ENCODE data around the gene MDH1B. TPM values are rescaled to one million over a fixed set of nuclear protein-coding genes. Genes with fewer than 3 reads are reported as not detected.

Gene MDH1B
- polyA plus RNA-seq, 1 donor from 2014 or later: not detected

DNA sequence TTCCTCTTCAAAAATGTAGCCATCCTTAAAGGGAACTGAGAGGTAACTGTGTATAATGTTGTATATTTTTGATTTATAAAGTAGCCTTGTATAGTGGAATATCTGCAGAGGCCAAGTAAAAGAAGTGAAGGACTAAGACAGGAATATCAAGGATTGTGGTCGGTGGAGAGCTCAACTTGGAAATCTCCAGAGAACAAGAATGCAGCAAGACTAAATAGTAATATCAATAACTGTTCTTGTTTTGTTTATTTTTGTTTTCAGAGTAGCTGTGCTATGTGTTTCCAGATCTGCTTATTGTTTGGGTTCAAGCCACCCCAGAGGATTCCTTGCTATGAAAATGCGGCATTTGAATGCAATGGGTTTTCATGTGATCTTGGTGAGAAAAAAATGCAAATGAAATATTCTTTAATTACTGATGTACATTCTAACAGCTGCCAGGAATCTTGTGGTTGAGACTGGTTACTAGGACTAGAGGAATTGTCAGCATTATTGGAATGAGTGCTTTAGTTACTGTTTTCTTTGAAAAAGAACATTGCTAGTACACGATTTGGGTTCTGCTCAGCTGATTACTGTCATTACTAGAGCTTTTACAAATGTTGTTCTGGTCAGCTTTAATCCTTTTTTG is 25.3 kb upstream of the MDH1B start:
- H3K9me3 Mint-ChIP-seq: no peaks in the 10 kb centered on the region
- H3K27ac Mint-ChIP-seq: no peak overlapping the region
- H3K27me3 Mint-ChIP-seq: no peaks in the 10 kb centered on the region
- H3K4me1 Mint-ChIP-seq: no peaks in the 10 kb centered on the region
- H3K4me3 Mint-ChIP-seq: no peak overlapping the region
- H3K36me3 Mint-ChIP-seq: peaks cover 4% of the 10 kb centered on the region

DNA sequence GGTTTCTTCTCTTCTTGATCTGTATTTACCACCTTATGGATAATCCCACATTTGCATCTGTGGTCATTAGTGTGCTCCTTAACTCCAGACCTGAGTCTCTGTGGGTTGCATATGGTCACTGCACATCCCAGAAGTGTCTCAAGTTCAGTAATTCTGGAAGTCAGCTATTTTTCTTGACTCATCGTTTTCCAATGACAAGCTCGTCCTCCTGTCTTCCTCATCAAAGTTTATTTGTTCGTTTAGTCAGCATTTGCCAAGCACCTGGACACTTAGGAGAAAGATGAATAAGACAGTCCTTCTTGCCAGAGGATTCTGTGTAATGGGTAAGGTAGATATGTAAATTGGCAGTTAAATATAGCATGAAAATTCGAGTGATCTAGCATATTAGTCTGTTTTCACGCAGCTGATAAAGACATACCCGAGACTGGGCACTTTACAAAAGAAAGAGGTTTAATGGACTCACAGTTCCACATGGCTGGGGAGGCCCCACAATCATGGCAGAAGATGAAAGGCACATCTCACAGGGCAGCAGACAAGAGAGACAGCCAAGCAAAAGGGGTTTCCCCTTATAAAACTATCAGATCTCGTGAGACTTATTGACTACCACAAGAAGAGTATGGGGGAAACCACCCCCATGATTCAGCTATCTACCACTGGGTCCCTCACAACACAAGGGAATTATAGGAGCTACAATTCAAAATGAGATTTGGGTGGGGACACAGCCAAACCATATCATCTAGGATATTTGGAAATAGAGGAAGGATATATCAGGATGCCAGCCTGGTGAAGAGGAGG is 19.6 kb upstream of the MDH1B start:
- peaks cover 20% of the 10 kb centered on the region for H3K36me3 Mint-ChIP-seq
- H3K4me1 Mint-ChIP-seq: peaks cover 1 to 4% (median 4%) of the 10 kb centered on the region in 3 donors
- no peaks in the 10 kb centered on the region for H3K27me3 Mint-ChIP-seq
- no peak overlapping the region for H3K27ac Mint-ChIP-seq
- no peak overlapping the region for H3K4me3 Mint-ChIP-seq
- peaks cover under 1 to 10% (median 6%) of the 10 kb centered on the region in 3 donors for H3K9me3 Mint-ChIP-seq

DNA sequence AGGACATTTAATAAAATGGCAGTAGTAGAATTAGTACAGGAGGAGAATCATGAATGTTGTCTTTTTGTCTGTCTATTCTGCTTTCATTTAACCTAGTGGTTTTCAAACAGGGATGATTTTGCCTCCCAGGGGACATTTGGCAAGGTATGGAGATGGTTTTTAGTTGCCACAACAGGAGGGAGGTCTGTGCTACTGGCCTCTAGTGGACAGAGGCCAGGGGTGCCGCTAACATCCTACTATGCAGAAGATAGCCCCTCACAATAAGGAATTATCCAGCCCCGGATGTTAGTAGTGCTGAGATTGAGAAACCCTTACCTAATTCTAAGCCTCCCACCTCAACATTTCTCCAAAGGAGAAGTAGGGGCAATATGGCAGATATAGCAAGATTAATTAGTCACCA is 18.6 kb upstream of the MDH1B start:
- peaks cover 22% of the 10 kb centered on the region for H3K36me3 Mint-ChIP-seq
- H3K27ac Mint-ChIP-seq: no peak overlapping the region

GRCh38 chr2:206780671-206781070 is 15.5 kb upstream of the MDH1B start:
- peaks cover 5 to 15% (median 6%) of the 10 kb centered on the region in 3 donors for H3K9me3 Mint-ChIP-seq
- peak overlapping the region in 2 of 3 donors; percentile 41 to 58 for H3K27ac Mint-ChIP-seq
- H3K4me1 Mint-ChIP-seq: peaks cover 8 to 14% (median 13%) of the 10 kb centered on the region in 3 donors
- no peaks in the 10 kb centered on the region for H3K27me3 Mint-ChIP-seq
- peaks cover 30% of the 10 kb centered on the region for H3K36me3 Mint-ChIP-seq
- peak overlapping the region in 2 of 4 donors; percentile 33 to 36 for H3K4me3 Mint-ChIP-seq

More for the DNA sequence above, 18.6 kb upstream of the MDH1B start:
- peaks cover 2 to 10% (median 6%) of the 10 kb centered on the region in 3 donors for H3K9me3 Mint-ChIP-seq
- H3K27me3 Mint-ChIP-seq: no peaks in the 10 kb centered on the region
- no peak overlapping the region for H3K4me3 Mint-ChIP-seq
- H3K4me1 Mint-ChIP-seq: peaks cover 4% of the 10 kb centered on the region in 3 donors

GRCh38 chr2:206776432-206776831 is 11.3 kb upstream of the MDH1B start:
- H3K9me3 Mint-ChIP-seq: peaks cover 5 to 15% (median 6%) of the 10 kb centered on the region in 3 donors
- H3K4me1 Mint-ChIP-seq: peaks cover 5 to 20% (median 18%) of the 10 kb centered on the region in 3 donors
- H3K36me3 Mint-ChIP-seq: peaks cover 37% of the 10 kb centered on the region
- H3K27me3 Mint-ChIP-seq: no peaks in the 10 kb centered on the region
- H3K27ac Mint-ChIP-seq: no peak overlapping the region
- no peak overlapping the region for H3K4me3 Mint-ChIP-seq

DNA sequence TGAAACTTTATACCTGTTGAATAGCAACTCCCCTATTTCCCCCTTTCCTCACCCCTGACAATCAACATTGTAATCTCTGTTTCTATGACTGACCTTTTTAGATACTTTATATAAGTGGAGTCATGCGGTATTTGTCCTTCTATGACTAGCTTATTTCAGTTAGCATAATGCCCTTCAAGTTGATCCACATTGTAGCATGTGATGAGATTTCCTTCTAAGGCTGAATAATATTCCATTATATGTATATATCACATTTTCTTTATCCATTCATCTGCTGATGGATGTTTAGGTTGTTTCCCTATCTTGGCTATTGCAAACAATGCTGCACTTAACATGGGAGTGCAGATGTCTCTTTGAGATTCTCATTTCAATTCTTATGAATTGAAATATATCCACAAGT is 9.7 kb upstream of the MDH1B start:
- H3K4me1 Mint-ChIP-seq: peaks cover 5 to 20% (median 17%) of the 10 kb centered on the region in 3 donors
- no peak overlapping the region for H3K4me3 Mint-ChIP-seq
- H3K27me3 Mint-ChIP-seq: no peaks in the 10 kb centered on the region
- no peak overlapping the region for H3K27ac Mint-ChIP-seq
- H3K36me3 Mint-ChIP-seq: peaks cover 25% of the 10 kb centered on the region
- H3K9me3 Mint-ChIP-seq: peaks cover 0 to 5% (median 5%) of the 10 kb centered on the region in 3 donors

DNA sequence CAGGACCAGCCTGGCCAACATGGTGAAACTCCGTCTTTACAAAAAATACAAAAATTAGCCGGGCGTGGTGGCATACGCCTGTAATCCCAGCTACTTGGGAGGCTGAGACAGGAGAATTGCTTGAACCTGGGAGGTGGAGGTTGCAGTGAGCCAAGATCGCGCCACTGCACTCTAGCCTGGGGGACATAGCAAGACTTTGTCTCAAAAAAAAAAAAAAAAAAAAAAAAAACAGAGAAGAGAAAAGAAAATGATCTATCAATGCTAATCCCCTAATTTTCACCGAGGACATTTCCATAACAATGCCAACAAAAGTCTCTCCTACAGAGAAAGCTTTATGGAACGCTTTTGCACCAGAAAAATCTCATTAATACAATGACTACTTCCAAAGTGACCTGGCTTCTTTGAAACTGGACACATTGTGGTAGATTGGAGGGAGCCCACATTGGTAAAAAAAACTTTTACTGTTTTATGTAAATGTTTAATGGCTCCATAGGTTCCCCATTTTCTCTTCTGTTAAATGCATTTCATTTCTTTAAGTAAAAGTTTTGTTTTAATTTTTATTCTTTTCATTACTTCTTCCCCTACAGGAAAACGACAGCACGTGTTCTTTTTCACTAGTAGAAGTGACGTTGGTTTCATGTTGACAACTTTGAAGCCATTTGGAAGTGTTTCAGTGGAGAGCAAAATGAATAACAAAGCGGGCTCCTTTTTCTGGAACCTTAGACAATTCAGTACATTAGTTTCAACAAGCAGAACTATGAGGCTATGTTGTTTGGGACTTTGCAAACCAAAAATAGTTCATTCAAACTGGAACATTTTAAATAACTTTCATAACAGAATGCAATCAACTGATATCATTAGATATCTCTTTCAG is 1.2 kb upstream of the MDH1B start:
- Mint-ChIP-seq H3K4me1 (peaks cover 24 to 30% (median 26%) of the 10 kb centered on the region in 3 donors), H3K36me3 (peaks cover 3% of the 10 kb centered on the region), H3K27me3 (peaks cover 2% of the 10 kb centered on the region), H3K27ac (peak overlapping the region; percentile 94 to 99 (median 97)), H3K4me3 (peak overlapping the region; percentile 92 to 97 (median 96)), H3K9me3 (no peaks in the 10 kb centered on the region)

DNA sequence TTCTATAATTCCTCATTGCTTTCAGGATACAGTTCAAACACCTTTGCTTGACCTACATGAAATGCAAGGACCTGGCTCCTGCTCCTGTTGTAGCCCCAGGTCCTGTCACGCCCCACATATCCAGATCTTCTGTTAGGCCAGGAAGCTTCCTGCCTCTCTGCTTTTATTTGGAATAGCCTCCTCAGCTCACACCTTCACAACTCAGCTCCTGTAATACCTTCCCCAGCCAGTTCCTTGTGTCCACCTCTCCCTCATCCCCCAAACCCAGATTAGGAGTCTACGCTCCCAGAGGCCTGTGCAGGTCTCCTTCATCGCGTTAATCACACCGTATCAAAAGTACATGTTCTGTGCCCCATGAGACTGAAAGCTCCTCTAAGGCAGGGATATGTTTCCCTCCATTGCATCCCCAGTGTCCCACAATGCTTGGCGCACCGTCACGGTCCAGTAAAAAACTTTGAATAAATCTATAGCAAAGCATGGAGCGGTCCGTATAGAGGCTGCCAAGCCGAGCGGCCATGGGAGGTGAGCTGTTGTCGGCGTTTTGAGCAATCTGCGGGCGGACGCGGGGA is 371 bp downstream of the MDH1B start:
- peaks cover 24 to 28% (median 26%) of the 10 kb centered on the region in 3 donors for H3K4me1 Mint-ChIP-seq
- H3K27ac Mint-ChIP-seq: peak overlapping the region; percentile 94 to 99 (median 97)
- no peaks in the 10 kb centered on the region for H3K9me3 Mint-ChIP-seq
- H3K36me3 Mint-ChIP-seq: peaks cover 3% of the 10 kb centered on the region
- H3K4me3 Mint-ChIP-seq: peak overlapping the region; percentile 92 to 97 (median 96)
- H3K27me3 Mint-ChIP-seq: peaks cover 2% of the 10 kb centered on the region

DNA sequence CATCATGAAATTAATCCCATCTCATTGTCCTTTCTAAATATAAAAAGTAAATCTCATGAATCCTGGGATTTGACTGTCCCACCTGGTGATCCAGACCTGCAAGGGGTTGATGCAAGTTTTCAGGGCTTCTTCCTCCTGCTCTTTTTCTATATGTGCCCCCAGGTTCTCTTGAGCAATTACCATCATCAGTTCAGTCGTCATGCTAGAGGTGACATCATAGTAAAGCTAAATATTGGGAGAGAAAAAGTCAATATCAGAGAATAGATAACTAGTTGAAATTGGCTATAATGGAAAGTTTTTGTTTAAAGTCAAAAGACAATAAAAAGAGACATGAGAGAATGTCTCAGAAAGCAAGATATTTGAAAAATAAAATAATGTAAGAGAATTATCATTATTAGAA is 8.3 kb downstream of the MDH1B start:
- peaks cover 0 to 3% (median 2%) of the 10 kb centered on the region in 3 donors for H3K9me3 Mint-ChIP-seq
- H3K4me3 Mint-ChIP-seq: no peak overlapping the region
- no peaks in the 10 kb centered on the region for H3K36me3 Mint-ChIP-seq
- no peaks in the 10 kb centered on the region for H3K27me3 Mint-ChIP-seq
- H3K4me1 Mint-ChIP-seq: peaks cover 0 to 1% (median 0%) of the 10 kb centered on the region in 3 donors
- H3K27ac Mint-ChIP-seq: no peak overlapping the region

GRCh38 chr2:206740800-206741199 is 24.3 kb downstream of the MDH1B start:
- Mint-ChIP-seq H3K4me1 (no peaks in the 10 kb centered on the region), H3K36me3 (no peaks in the 10 kb centered on the region), H3K27me3 (peaks cover 4% of the 10 kb centered on the region), H3K9me3 (peaks cover 0 to 2% (median 0%) of the 10 kb centered on the region in 3 donors), H3K4me3 (no peak overlapping the region), H3K27ac (no peak overlapping the region)

DNA sequence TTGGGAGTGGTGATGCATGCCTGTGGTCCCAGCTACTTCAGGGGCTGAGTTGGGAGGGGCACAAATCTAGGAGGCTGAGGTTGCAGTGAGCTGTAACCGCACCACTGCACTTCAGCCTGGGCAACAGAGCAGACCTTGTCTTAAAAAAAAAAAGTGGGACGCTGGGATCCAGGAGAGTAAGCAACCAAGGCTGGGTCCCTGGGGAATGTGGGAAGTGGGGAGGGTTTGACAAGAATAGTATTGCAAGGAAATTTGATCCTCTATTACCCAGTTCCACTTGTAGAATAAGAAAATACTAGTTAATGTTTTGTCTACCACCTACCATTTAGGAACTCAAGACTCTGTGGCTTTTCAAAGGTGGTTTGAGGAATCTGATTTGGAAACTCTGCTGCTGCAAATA is 25.9 kb downstream of the MDH1B start:
- peaks cover 6% of the 10 kb centered on the region for H3K27me3 Mint-ChIP-seq
- peaks cover 0 to 2% (median 0%) of the 10 kb centered on the region in 3 donors for H3K9me3 Mint-ChIP-seq
- H3K4me1 Mint-ChIP-seq: no peaks in the 10 kb centered on the region
- no peak overlapping the region for H3K4me3 Mint-ChIP-seq
- no peak overlapping the region for H3K27ac Mint-ChIP-seq
- no peaks in the 10 kb centered on the region for H3K36me3 Mint-ChIP-seq

DNA sequence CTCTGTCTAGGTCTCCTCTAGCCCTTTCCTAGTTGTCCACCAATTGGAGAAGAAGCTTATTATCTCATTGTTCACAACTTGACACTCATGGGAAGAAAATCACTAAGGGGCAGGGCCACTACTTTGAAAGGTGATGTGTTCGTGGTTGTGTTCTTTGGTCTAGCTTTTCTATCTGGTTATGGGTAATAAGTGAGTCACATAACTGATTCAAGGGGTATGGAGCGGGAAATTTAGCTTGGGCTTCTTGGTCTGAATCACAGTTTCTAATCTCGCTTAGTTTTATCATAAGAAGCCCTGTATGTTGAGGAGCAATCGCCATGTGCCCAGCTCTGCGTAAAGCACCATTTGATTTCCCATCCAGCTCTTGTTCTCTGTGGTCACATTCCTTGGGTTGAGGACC is 28.2 kb downstream of the MDH1B start:
- Mint-ChIP-seq H3K27me3 (peaks cover 9% of the 10 kb centered on the region), H3K36me3 (no peaks in the 10 kb centered on the region), H3K4me3 (no peak overlapping the region), H3K9me3 (peaks cover 0 to 2% (median 0%) of the 10 kb centered on the region in 3 donors), H3K27ac (no peak overlapping the region), H3K4me1 (no peaks in the 10 kb centered on the region)

- Mint-ChIP-seq H3K4me3 (no peak overlapping the region), H3K27ac (no peak overlapping the region), H3K9me3 (peaks cover 0 to 2% (median 2%) of the 10 kb centered on the region in 3 donors), H3K27me3 (peaks cover 16% of the 10 kb centered on the region), H3K36me3 (no peaks in the 10 kb centered on the region), H3K4me1 (no peaks in the 10 kb centered on the region)
Observed at GRCh38 chr2:206733341-206733740, 31.8 kb downstream of the MDH1B start.

All from IgD-negative memory B cell (primary cell).